ENCODE data around the gene LEUTX.

DNA sequence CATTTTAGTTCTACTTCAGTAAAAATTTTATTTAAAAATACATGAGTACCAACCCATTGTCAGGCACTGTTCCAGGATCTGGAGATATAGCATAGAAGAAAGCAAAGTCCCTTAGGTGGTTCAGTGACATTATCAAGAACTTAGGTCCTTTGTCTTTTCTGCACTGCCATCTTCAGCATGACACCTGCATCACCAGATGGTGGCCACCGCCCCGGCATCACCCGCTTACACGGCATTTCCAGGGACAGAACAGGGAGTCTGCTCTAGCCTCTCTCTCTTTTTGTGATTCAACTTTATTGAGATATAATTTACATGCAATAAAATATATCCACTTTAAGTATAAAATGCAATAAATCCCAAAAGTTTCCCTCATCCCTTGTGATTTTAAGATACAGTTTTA, 31.8 kb downstream of the LEUTX start:
- TF ChIP-seq SUZ12 (IDR thresholded peaks at IDR 0.05; ENCODE audit: extremely low read depth, insufficient read depth, insufficient read length), result no peak
- TF ChIP-seq YY1 (IDR thresholded peaks at IDR 0.05; ENCODE audit: insufficient read depth, insufficient read length), result no peak

Measured in NT2/D1 (cell line).